Right lobe of liver (tissue), 6 donors: Measurements from ENCODE around the gene PPDPF. TPM values are rescaled to one million over a fixed set of nuclear protein-coding genes. Genes with fewer than 3 reads are reported as not detected.

Experiments
- ATAC-seq, 4 donors: fragments of 200-7000 bp; cut with Tn5 transposase; one replicate each; pipeline ENCODE4 v1.9.1; 2020; ENCODE audit warnings: mild to moderate bottlenecking in 4 of 4, moderate library complexity in 4 of 4
- DNase-seq, 3 donors: peaks; one replicate each; pipeline ENCODE4 v3.0.0-alpha.2; 2020
- H3K27ac ChIP-seq, 3 donors: fragments of 200-600 bp; one replicate each; pipeline ENCODE4 v1.8.0; 2022
- H3K27me3 ChIP-seq, 2 donors: fragments of 200-600 bp; one replicate each; pipeline ENCODE4 v1.8.0; 2022
- H3K36me3 ChIP-seq, 4 donors: fragments of 200-600 bp; sonication (generic) in 1 of 4; one replicate each; pipeline versions ENCODE4 v1.5.1 to v1.8.0; 2017 to 2022; ENCODE audit warnings: control low read depth in 1 of 4
- H3K4me1 ChIP-seq, 4 donors: fragments of 200-600 bp; sonication (generic) in 1 of 4; one replicate each; pipeline versions ENCODE4 v1.5.1 to v1.8.0; 2017 to 2022; ENCODE audit warnings: control low read depth in 1 of 4
- H3K4me3 ChIP-seq, 3 donors: fragments of 200-600 bp; one replicate each; pipeline ENCODE4 v1.8.0; 2022
- H3K9me3 ChIP-seq, 4 donors: fragments of 200-600 bp; sonication (generic) in 1 of 4; one replicate each; pipeline versions ENCODE4 v1.5.1 to v1.8.0; 2017 to 2022; ENCODE audit warnings: control low read depth in 1 of 4
- CTCF ChIP-seq, 4 donors: fragments of 200-600 bp in 3 of 4; fragments of 450-650 bp in 1 of 4; IDR thresholded peaks; one replicate each; pipeline versions ENCODE4 v1.5.1 to v1.8.0; 2016 to 2022; ENCODE audit warnings: antibody characterized with exemption in 4 of 4, mild to moderate bottlenecking in 2 of 4
- POLR2A ChIP-seq: fragments of 450-650 bp; IDR thresholded peaks from one replicate; pipeline ENCODE4 v1.6.1; 2017; ENCODE audit warnings: antibody characterized with exemption, mild to moderate bottlenecking
- WGBS: methylation state at CpG from one replicate; pipeline ENCODE4 v1.1.6; 2018; ENCODE audit warnings: low coverage, low lambda C conversion rate; ENCODE audit not compliant: insufficient coverage; ENCODE audit errors: missing lambda C conversion rate; 5-methylcytosine and 5-hydroxymethylcytosine counted together
- intact Hi-C, 2 donors: fragments of 100-400 bp; cut with DNase I; formaldehyde crosslinking; loops; one replicate each; pipeline versions ENCODE4 v1.11.2 to v1.14.1; 2022
- long read RNA-seq: library from polyadenylated mRNA; unstranded; transcript quantifications from one replicate; pipeline ENCODE4 v2.0.0, GENCODE V29; 2019
- total RNA-seq, 6 experiments: library from RNA; depleted of rRNA in 2 of 6; stranded (reverse); fragments of >200 nt in 2 of 6; fragmentation: NEBNext Ultra II Directional in 3 of 6; extraction: Animal tissue kit (Norgen Biotek cat#: 25700) in 3 of 6; gene quantifications; one replicate each; pipeline versions ENCODE4 v1.1.0 to v1.2.4, GENCODE V29; 2016 to 2023
- donor health status: DM: no; HTN: yes; CAD: no.
- donor health status: DM: no; HTN: no; CAD: no.
- donor health status: DM: no; HTN: no; CAD: no.
- donor health status: DM: no; HTN: yes; CAD: no.
- donor health status: DM: no; HTN: yes; CAD: no.

PPDPF gene
- 10 to 100 TPM; 50.2 to 99.4 (median 76.7) TPM for total RNA-seq
- long read RNA-seq: 0 reads

GRCh38 chr20:63520504-63520933, at the start of gene PPDPF:
PPDPF (plus strand) TSS chr20:63520765; CDS start chr20:63521309, 544 bp downstream.
- intact Hi-C loops: no loop called here
- 0% methylated on average over 9 of the region's 64 CpGs for WGBS
- peak; percentile 87 to 95 (median 89) for ATAC-seq

DNA sequence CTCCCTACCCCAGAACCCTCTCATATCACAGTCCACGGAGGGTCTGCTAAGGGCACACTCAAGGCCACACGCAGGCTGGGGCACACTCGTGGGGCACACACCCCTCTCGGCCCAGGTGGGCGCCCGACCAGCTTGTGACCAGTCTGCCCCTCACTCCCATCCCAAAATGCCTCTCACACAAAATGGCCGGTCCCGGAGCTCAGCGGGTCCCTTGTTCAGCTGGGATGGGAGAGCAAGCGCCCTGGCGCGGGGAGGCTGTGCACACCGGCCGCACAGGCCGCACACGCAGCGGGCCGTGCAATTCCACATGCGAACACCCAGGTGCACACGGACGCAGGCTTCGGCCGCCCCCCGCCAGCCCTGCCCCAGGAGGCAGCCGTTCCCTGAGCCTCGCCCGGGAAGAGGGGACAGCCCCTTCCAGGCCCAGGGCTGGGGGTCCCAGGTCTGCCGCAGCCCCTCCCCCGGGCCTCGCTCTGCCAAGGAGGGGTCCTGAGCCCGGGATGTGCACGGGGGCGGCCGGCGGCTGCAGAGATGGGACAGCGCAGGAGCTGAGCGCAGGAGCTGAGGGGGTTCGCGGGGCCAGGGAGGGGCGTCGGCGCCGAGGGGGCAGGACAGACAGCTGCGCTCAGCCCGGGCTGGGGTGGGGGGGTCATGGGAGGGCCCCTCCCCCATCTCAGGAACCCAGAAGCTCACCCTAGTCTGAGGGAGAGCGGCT, 49.4 kb upstream of the PPDPF start:
- ATAC-seq: peak in 1 of 4 donors; percentile 19
- Histone ChIP-seq H3K9me3 (no peaks in the 10 kb centered on the region), H3K4me3 (no peak overlapping the region), H3K27me3 (peaks cover 0 to 22% of the 10 kb centered on the region in 2 donors), H3K36me3 (no peaks in the 10 kb centered on the region), H3K27ac (no peak overlapping the region), H3K4me1 (peaks cover 0 to 4% (median 0%) of the 10 kb centered on the region in 4 donors)
- TF ChIP-seq CTCF (IDR thresholded peaks at IDR 0.05): no peak
- no peak for TF ChIP-seq POLR2A
- intact Hi-C loops: no loop called here
- WGBS: no CpG with 5 or more reads among the region's 46 CpGs
- no peak for DNase-seq

More at GRCh38 chr20:63520504-63520933, at the start of gene PPDPF:
- H3K27ac ChIP-seq: peak within 1 kb of the TSS; percentile 94 to 98 (median 98)
- H3K36me3 ChIP-seq: no peaks in the 10 kb centered on the region
- no peak for TF ChIP-seq CTCF (IDR thresholded peaks at IDR 0.05)
- TF ChIP-seq POLR2A: peak; percentile 91
- DNase-seq: peak; percentile 86 to 90 (median 87)
- no peaks in the 10 kb centered on the region for H3K27me3 ChIP-seq
- H3K4me3 ChIP-seq: peak within 1 kb of the TSS; percentile 67 to 78 (median 75)
- H3K9me3 ChIP-seq: no peaks in the 10 kb centered on the region
- H3K4me1 ChIP-seq: peaks cover 0 to 10% (median 2%) of the 10 kb centered on the region in 4 donors

DNA sequence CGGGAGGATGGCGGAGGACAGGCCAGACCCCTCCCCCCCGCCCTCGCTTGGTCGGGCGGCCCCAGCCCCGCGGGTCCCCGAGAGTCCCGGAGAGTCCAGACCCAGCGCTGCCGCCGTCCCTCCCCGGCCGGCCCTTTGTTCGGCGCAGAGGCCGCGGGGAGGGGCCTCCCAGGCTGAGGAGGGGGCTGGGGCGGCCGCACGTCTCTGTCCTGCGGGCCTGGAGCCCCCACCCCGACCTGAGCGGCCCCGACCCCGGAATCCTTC, 48.9 kb upstream of the PPDPF start:
- intact Hi-C loops: no loop called here
- ATAC-seq: no peak

GRCh38 chr20:63471981-63472831, 48.4 kb upstream of the PPDPF start, which contains the start of gene KCNQ2:
KCNQ2 (minus strand) TSS chr20:63472655; CDS start chr20:63472463, 192 bp downstream.
- H3K27me3 ChIP-seq: peaks cover 0 to 22% of the 10 kb centered on the region in 2 donors
- DNase-seq: no peak
- H3K4me1 ChIP-seq: peaks cover 0 to 4% (median 0%) of the 10 kb centered on the region in 4 donors
- ATAC-seq: no peak
- no peaks in the 10 kb centered on the region for H3K9me3 ChIP-seq
- TF ChIP-seq POLR2A: no peak
- TF ChIP-seq CTCF (IDR thresholded peaks at IDR 0.05): no peak
- intact Hi-C loops: no loop called here
- H3K36me3 ChIP-seq: no peaks in the 10 kb centered on the region
- 0% methylated on average over 23 of the region's 111 CpGs for WGBS
- no peak within 1 kb of the TSS for H3K27ac ChIP-seq
- H3K4me3 ChIP-seq: no peak within 1 kb of the TSS

More for the DNA sequence above, 48.9 kb upstream of the PPDPF start:
- TF ChIP-seq CTCF (IDR thresholded peaks at IDR 0.05) (no peak), POLR2A (no peak)
- H3K27me3 ChIP-seq: peaks cover 0 to 22% of the 10 kb centered on the region in 2 donors
- H3K36me3 ChIP-seq: no peaks in the 10 kb centered on the region
- no CpG with 5 or more reads among the region's 27 CpGs for WGBS
- H3K27ac ChIP-seq: no peak overlapping the region
- H3K4me1 ChIP-seq: peaks cover 0 to 4% (median 0%) of the 10 kb centered on the region in 4 donors
- H3K4me3 ChIP-seq: no peak overlapping the region
- no peak for DNase-seq
- H3K9me3 ChIP-seq: no peaks in the 10 kb centered on the region
